ENCODE measurements around the gene TTC38.

Gene TTC38

DNA sequence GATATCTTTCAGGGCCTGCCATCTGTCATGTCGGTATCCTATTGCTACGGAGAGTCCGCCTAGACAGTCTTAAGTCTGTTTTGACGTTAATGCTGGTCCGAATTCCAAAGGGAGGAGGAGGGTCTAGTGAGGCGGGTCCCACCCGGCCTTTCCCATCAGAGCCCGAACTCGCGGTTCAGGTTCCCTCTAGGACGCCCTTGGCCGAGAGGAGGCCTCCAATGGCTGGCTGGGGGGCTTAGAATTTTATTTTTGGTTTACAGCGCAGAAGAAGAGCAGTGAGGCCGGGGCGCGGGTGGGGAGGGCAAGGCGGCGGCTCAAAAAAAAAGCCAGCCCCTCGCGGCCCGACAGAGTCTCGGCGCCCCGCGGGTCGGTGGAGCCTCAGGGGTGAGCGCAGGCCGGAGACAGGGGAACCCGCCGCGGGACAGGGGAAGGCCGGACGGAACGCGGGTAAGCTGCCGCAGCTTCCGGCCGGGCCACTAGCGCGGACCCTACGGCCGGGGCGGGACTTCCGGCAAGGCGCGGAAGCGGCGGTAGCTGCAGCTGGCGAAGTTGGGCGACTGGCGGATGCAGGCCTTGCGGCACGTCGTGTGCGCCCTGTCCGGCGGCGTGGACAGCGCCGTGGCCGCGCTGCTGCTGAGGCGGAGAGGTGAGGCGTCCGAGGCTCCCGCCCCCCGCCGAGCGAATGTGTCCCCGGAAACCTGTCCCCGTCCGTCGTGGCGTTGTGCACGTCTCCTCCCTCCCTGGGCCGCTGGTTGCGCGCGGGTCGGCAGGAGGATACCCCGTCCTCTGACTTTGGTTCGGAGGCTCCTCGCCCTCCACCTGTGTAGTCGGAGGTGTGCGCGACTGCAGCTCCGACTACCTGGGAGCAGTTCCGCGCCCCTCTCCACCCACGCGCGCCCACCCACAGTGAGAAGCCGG, 67.7 kb downstream of the TTC38 start, which contains the start of gene TRMU:
TRMU (plus strand) TSS at position 514 of the 918 bp plus-strand sequence; CDS start at position 565, 51 bp downstream.
- peak; percentile 95 for DNase-seq

DNA sequence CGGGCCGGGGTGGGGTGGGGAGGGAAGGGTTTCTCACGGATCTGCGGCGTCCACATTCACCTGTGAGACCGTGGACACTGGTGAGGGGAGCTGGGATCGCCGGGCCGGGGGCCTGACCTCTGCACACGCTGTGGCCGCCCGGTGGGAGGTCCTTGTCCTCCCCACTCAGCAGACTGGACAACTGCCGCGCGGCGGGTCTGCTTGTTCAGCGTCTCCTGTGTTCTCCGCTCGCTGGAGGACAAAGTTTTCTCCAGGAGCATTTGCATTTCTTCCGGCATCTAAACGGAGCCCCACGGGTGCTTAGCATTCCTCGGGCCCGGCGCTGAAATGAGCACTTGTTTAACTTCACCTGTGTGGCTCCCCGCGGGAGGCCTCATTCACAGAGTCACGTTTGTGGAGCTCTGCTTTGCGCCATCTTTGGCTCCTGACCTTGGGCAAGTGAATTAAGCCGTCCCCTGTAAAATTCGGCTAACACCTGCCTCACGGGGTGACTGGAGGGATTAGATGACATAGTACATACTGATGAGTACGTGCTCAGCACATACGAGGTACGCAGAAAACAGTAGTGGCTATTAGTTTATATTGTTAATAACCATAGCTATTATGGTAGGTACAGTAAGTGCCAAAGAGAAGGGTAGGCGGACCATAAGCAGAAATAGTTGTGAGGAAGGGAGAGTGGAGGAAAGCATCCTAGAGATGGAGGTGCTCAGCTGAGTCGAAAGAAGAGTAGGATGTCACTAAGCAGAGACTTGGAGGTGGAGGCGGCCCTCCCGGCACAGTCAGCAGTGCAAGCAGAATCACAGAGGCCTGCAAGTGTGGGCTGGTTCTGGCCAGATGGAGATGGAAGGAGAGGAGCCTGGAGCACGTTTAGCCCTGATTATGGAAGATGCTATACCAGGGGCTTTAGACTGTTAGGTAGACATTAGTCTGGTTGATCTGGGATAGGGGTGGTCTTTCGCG, 68.6 kb downstream of the TTC38 start:
- peak; percentile 26 for DNase-seq

DNA sequence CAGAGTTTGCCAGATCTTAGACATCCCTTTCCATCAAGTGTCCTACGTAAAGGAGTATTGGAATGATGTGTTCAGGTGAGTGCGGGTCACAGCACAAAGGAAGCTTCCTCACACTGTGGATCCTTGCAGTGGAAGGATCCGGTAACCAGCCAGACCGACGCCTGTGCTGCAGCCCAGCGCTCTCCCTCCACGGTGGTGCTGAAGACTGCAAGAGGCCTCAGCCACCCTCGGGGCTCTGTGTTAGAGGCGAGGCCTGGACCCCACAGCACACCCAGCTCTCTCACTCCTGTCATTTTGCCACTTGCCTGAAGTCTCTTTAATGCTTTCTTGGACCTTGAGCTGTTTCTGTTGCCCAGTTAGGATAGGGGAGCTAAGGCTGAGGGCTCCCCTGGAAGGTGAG, 70.1 kb downstream of the TTC38 start:
- DNase-seq = no peak

DNA sequence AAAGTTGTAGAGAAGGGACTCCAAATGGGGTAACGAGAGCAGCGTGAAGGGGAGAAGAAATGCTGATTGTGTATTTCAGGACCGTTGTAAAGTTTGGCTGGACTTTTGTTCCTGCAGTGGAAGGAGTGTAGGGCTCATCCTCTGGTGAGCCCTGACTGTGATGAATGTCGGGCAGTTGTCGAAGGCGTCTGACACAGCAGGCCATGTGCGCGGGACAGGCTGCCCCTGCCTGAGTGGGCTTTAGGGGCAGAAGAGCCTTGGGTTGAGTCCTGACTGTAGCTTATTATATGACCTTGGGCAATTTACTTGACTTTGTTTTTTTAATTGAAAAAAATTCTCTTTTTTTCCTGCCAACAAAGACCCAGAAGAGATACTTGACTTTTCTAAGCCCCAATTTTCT, 70.8 kb downstream of the TTC38 start:
- DNase-seq = no peak

DNA sequence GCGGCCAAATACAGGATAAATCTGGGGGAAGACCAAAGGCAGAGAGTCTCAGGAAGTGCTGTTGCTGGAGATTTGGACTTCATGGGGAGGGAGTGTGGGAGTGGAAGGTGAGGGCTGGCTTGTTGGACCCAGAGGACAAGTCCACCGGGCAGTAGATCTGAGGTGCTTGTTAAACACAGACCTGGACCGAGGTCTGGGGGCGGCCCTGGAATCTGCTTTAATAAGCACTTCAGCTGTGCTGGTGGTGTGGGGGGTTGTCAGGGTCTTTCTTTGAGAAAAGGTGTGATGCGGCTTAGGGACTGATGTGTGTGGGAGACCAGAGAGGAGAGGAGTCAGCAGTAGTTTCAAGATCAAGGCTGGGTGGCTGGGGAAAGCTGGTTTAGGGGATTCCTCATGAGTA, 72.1 kb downstream of the TTC38 start:
- DNase-seq = no peak

DNA sequence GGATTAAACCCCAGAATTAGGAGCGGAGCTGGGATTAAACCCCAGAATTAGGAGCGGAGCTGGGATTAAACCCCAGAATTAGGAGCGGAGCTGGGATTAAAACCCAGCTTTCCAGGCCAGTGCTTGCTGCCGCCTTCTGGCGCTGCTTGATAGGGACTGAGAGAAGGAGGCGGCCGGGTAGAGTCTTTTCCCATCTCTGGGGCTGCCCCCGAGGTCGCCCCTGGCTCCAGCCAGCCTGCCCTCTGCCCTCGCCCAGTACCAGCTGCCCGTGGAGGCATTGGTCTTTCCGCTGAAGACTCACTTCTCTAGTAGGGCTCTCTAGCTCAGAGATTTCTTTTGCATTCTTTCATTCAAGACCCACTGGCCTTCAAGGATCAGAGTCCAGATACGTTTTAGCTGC, 72.9 kb downstream of the TTC38 start:
- no peak for DNase-seq
